Type B pancreatic cell (in vitro differentiated cells): Measurements from ENCODE around the gene PLD1. TPM values are rescaled to one million over a fixed set of nuclear protein-coding genes. Genes with fewer than 3 reads are reported as not detected.

Experiments
- DNase-seq: peaks from one replicate; pipeline ENCODE4 v3.0.0; 2021; ENCODE audit warnings: mixed read lengths; ENCODE audit not compliant: unreplicated experiment; ENCODE audit errors: extremely low spot score
- H3K27ac Mint-ChIP-seq: 2 replicates; pipeline ENCODE4 v1.8.0; 2021; ENCODE audit warnings: mild to moderate bottlenecking, mixed read lengths
- H3K27me3 Mint-ChIP-seq: 2 replicates; pipeline ENCODE4 v1.8.0; 2021; ENCODE audit warnings: mixed read lengths
- H3K36me3 Mint-ChIP-seq: 2 replicates; pipeline ENCODE4 v1.8.0; 2021; ENCODE audit warnings: mixed read lengths
- H3K4me1 Mint-ChIP-seq: one replicate; pipeline ENCODE4 v1.8.0; 2021; ENCODE audit warnings: mixed read lengths; ENCODE audit not compliant: unreplicated experiment
- H3K4me3 Mint-ChIP-seq: 2 replicates; pipeline ENCODE4 v1.8.0; 2021; ENCODE audit warnings: mild to moderate bottlenecking, mixed read lengths
- H3K9me3 Mint-ChIP-seq: 2 replicates; pipeline ENCODE4 v1.8.0; 2021; ENCODE audit warnings: mixed read lengths
- CTCF ChIP-seq: fragments of 200-600 bp; sonication (generic); conservative IDR thresholded peaks from 2 replicates; pipeline ENCODE4 v1.5.0; 2021; ENCODE audit warnings: antibody characterized with exemption, mild to moderate bottlenecking
- total RNA-seq: library from RNA; stranded (reverse); gene quantifications from 2 replicates; pipeline ENCODE4 v1.2.1, GENCODE V29; 2021; ENCODE audit warnings: low replicate concordance

Gene PLD1
- total RNA-seq, 1 donor from 2014 or later, result 33.3 TPM

GRCh38 chr3:171803044-171803443 is 7.2 kb downstream of the PLD1 start:
- no peak for DNase-seq
- no peak overlapping the region for H3K27ac Mint-ChIP-seq
- peaks cover 37% of the 10 kb centered on the region for H3K4me1 Mint-ChIP-seq
- H3K27me3 Mint-ChIP-seq, result no peaks in the 10 kb centered on the region
- H3K9me3 Mint-ChIP-seq, result no peaks in the 10 kb centered on the region
- H3K36me3 Mint-ChIP-seq, result peaks cover 3% of the 10 kb centered on the region
- no peak overlapping the region for H3K4me3 Mint-ChIP-seq
- no peak for TF ChIP-seq CTCF

GRCh38 chr3:171802590-171802956 is 7.7 kb downstream of the PLD1 start:
- Mint-ChIP-seq H3K9me3 (no peaks in the 10 kb centered on the region), H3K4me1 (peaks cover 37% of the 10 kb centered on the region), H3K27ac (no peak overlapping the region), H3K36me3 (no peaks in the 10 kb centered on the region), H3K27me3 (no peaks in the 10 kb centered on the region), H3K4me3 (no peak overlapping the region)
- TF ChIP-seq CTCF, result no peak
- DNase-seq, result no peak

GRCh38 chr3:171801738-171802589 is 8.3 kb downstream of the PLD1 start:
- H3K36me3 Mint-ChIP-seq, result no peaks in the 10 kb centered on the region
- H3K27ac Mint-ChIP-seq, result no peak overlapping the region
- H3K9me3 Mint-ChIP-seq, result no peaks in the 10 kb centered on the region

GRCh38 chr3:171799501-171799900 is 10.8 kb downstream of the PLD1 start:
- H3K27ac Mint-ChIP-seq, result no peak overlapping the region
- no peak for DNase-seq
- no peak overlapping the region for H3K4me3 Mint-ChIP-seq
- H3K27me3 Mint-ChIP-seq, result no peaks in the 10 kb centered on the region
- no peaks in the 10 kb centered on the region for H3K9me3 Mint-ChIP-seq
- TF ChIP-seq CTCF, result no peak
- no peaks in the 10 kb centered on the region for H3K36me3 Mint-ChIP-seq
- peaks cover 20% of the 10 kb centered on the region for H3K4me1 Mint-ChIP-seq

More at GRCh38 chr3:171801738-171802589, 8.3 kb downstream of the PLD1 start:
- Mint-ChIP-seq H3K4me1 (peaks cover 34% of the 10 kb centered on the region), H3K4me3 (no peak overlapping the region), H3K27me3 (no peaks in the 10 kb centered on the region)
- TF ChIP-seq CTCF, result no peak
- no peak for DNase-seq

GRCh38 chr3:171797873-171798272 is 12.4 kb downstream of the PLD1 start:
- Mint-ChIP-seq H3K4me1 (peaks cover 13% of the 10 kb centered on the region), H3K4me3 (no peak overlapping the region), H3K27ac (no peak overlapping the region), H3K36me3 (no peaks in the 10 kb centered on the region), H3K9me3 (no peaks in the 10 kb centered on the region), H3K27me3 (no peaks in the 10 kb centered on the region)
- no peak for TF ChIP-seq CTCF
- no peak for DNase-seq
